ENCODE measurements around the gene TPP1. TPM values are rescaled to one million over a fixed set of nuclear protein-coding genes. Genes with fewer than 3 reads are reported as not detected.

The TPP1 gene
- polyA plus RNA-seq, 1 donor from 2014 or later = 163 TPM

DNA sequence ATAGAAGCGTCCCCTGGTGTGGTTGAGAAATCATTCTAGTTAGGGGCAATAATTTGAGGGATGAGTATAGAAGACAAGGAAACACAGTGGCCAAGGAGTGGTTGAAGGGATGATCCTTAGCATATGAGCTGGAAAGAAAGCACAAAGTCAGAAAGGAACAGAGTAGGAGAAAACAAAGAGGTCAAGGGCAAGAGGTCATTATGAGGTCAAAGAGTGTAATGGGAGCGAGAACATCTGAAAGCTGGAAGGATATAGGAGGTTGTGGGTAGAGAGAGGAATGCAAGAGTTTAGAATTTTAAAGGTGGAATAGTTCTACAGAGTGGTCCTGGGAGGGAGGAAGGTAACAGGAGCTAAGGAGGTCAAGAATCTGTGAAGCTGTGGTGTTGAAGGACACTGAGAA, 34.4 kb upstream of the TPP1 start:
- H3K27ac Mint-ChIP-seq = no peak overlapping the region
- no peaks in the 10 kb centered on the region for H3K36me3 Mint-ChIP-seq
- no peaks in the 10 kb centered on the region for H3K9me3 Mint-ChIP-seq
- no peak overlapping the region for H3K4me3 Mint-ChIP-seq
- no peaks in the 10 kb centered on the region for H3K4me1 Mint-ChIP-seq
- peaks cover 13% of the 10 kb centered on the region for H3K27me3 Mint-ChIP-seq

DNA sequence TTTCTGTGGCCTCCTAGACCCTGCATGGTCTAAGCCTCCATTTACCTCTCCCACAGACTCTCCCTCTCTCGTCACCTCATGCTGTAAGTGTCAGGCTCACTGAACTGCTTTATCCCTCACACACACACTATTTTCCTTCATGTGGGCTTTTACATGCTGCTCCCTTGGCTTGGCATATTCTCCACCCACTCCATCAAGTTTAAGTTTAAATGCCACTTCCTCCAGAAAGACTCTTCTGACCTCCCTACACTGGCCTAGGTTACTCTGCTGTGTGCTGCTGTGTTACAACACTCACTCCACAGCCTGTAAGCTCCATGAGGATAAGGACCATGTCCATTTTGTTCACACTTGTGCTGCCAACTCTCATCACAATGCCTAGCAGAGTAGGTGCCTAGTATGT, 33.9 kb upstream of the TPP1 start:
- no peaks in the 10 kb centered on the region for H3K36me3 Mint-ChIP-seq
- H3K27ac Mint-ChIP-seq = no peak overlapping the region
- no peaks in the 10 kb centered on the region for H3K4me1 Mint-ChIP-seq
- no peaks in the 10 kb centered on the region for H3K9me3 Mint-ChIP-seq
- no peak overlapping the region for H3K4me3 Mint-ChIP-seq
- H3K27me3 Mint-ChIP-seq = peaks cover 13% of the 10 kb centered on the region

DNA sequence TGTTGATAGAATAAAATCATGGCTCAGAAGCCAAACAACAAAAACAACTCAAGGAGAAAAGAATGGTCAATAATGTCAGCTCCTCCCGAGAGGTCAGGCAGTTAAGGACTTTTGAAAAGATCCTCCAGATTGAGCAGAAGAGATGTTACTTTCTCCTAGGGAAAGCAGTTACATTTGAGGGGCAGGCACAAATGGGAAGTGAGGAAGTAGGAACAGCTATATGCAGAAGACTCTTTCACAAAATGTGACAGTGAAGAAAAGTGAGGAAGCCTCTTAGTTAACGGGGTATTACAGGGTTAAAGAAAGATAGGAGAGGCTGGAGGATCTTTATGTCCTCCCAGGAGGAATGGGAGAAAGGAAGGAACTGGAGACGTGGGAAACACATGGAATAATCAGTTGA, 33.0 kb upstream of the TPP1 start:
- Mint-ChIP-seq H3K36me3 (no peaks in the 10 kb centered on the region), H3K9me3 (no peaks in the 10 kb centered on the region), H3K27me3 (peaks cover 13% of the 10 kb centered on the region), H3K4me3 (no peak overlapping the region), H3K27ac (no peak overlapping the region), H3K4me1 (no peaks in the 10 kb centered on the region)

DNA sequence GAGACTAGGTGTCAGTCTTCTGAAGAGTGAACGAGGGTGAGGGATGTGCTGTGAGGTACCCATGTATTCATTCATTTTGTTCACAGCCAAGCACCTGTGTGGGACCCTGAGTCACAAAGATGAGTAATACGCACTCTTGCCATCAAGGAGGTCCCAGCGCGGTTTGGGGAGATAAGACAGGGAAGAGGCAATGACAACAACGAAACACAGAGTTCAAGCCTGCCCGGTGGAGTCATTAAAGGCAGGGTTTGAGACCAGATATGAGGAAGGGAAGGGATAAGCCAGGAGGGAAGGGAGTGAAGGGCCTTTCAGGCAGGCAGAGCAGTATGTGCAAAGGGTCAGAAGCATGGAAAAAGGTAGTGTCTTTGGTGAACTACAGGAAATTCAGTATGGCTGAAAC, 31.8 kb upstream of the TPP1 start:
- Mint-ChIP-seq H3K9me3 (no peaks in the 10 kb centered on the region), H3K4me1 (no peaks in the 10 kb centered on the region), H3K27ac (no peak overlapping the region), H3K27me3 (peaks cover under 1% of the 10 kb centered on the region), H3K36me3 (no peaks in the 10 kb centered on the region), H3K4me3 (no peak overlapping the region)

DNA sequence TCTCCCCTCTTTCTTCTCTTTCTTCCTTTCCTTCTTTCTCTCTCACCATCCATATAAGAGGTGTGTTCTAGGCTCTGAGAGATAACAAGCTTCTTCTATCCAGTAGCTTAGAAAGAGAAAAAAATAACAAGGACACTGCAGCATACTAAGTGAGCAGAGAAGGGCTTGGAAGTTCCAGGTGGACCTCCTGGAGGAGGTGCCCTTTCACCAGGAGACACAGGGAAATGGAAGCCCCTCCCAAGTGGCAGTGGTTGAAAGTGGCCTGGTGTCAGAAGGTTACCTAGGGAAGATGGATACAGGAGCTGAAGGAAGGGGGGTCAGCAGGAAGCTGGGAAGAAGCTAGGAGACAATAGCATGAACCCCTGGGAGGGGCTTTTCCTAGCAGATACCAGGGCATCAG, 30.9 kb upstream of the TPP1 start:
- no peak overlapping the region for H3K4me3 Mint-ChIP-seq
- no peaks in the 10 kb centered on the region for H3K9me3 Mint-ChIP-seq
- peaks cover 0 to 7% (median 3%) of the 10 kb centered on the region in 3 donors for H3K4me1 Mint-ChIP-seq
- H3K27ac Mint-ChIP-seq = no peak overlapping the region
- H3K36me3 Mint-ChIP-seq = no peaks in the 10 kb centered on the region
- H3K27me3 Mint-ChIP-seq = no peaks in the 10 kb centered on the region

DNA sequence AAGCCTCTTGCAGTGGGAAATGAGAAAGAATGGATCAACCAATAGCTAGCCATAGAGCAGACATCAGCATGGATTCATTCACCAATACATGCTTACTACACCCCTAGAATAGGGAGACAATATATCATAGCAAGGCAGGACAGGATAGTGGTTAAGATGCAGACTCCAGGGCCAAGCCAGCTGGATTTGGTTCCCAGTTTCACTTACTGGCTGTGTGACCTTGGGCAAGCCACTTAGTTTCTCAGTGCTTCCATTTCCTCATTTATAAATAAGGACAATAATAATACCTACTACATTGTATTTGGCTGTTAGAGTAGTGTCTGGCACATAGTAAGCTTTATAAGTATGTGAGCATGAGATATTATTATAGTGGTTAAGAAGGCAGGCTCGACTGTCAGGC, 29.3 kb upstream of the TPP1 start:
- Mint-ChIP-seq H3K4me3 (no peak overlapping the region), H3K36me3 (no peaks in the 10 kb centered on the region), H3K9me3 (no peaks in the 10 kb centered on the region), H3K4me1 (peaks cover 1 to 11% (median 8%) of the 10 kb centered on the region in 3 donors), H3K27ac (no peak overlapping the region), H3K27me3 (no peaks in the 10 kb centered on the region)

DNA sequence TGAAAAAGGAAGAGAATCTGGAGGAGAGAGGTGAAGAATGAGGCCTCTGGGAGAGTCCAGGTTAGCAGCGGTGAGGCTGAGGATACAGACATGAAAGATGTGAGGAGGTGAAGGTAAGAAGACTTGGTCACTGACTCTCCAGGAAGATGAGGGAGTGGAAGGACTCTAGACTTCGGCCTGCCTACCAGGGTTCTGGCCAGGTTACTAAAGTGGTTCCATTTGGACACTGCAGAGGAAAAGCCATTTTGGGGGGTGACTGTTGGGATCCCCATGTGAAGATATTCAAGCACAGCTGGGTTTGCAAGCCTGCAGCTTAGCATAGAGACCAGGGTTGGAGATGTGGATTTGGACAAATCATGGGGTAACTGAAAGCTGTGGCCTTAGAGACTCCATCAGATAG, 28.6 kb upstream of the TPP1 start:
- Mint-ChIP-seq H3K27ac (no peak overlapping the region), H3K27me3 (no peaks in the 10 kb centered on the region), H3K4me1 (peaks cover 1 to 11% (median 8%) of the 10 kb centered on the region in 3 donors), H3K36me3 (no peaks in the 10 kb centered on the region), H3K9me3 (no peaks in the 10 kb centered on the region), H3K4me3 (no peak overlapping the region)

DNA sequence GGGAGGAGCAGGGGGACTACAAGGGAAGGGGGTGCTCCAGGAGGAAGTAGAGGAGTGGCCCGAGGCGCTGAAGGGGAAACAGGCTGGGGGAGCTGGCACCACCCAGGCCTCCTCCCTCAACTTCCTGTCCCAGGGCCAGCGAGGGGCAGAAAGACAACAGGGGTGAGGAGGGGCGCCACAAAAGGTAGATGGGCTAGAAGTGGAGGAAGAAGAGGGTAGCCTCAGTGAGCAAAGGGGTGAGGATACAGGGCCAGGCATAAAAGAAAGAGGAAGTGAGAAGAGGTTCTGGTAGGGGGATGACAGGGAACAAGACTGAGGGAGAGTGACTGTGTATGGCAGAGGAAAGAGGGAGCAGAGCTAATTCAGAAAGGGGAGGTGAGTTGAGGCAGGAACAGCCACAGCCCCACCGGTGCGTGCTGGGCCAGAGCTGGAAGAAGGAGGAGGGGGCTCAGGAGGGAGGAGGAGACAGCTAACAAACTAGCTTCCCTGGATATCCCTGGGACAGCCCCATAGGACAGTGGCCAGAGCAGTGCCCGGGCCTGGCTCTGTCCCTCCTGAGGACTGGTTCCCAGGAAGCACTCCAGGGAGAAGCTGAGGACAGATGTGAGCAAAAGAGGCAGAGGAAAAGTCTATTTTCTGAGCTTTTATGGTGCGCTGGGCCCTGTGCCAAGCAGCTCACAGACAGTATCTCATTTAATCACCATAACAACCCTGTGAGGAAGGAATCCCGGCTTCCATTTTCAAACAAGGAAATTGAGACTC, 27.9 kb upstream of the TPP1 start:
- H3K27ac Mint-ChIP-seq = no peak overlapping the region
- no peaks in the 10 kb centered on the region for H3K27me3 Mint-ChIP-seq
- no peaks in the 10 kb centered on the region for H3K36me3 Mint-ChIP-seq
- no peak overlapping the region for H3K4me3 Mint-ChIP-seq
- no peaks in the 10 kb centered on the region for H3K9me3 Mint-ChIP-seq
- H3K4me1 Mint-ChIP-seq = peaks cover 1 to 11% (median 8%) of the 10 kb centered on the region in 3 donors

DNA sequence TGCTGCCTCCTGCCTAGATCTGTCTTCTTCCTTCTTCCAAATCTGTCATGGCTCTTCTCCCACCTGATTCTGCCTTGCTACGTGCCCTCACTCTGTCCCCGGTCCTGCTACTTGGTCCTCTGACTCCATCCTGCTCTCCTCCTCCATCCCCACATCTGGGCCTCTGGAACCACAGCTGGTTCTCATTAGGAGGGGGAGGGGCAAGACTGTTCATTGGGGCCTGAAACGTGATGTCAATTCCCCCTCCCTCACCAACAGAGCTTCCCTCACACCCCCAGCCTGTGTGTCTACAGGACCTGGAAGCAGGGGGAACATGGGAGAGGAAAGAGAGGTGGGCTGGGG, 27.3 kb upstream of the TPP1 start:
- H3K27ac Mint-ChIP-seq = no peak overlapping the region
- H3K36me3 Mint-ChIP-seq = no peaks in the 10 kb centered on the region
- no peaks in the 10 kb centered on the region for H3K9me3 Mint-ChIP-seq
- H3K4me3 Mint-ChIP-seq = no peak overlapping the region
- no peaks in the 10 kb centered on the region for H3K27me3 Mint-ChIP-seq
- peaks cover 1 to 11% (median 8%) of the 10 kb centered on the region in 3 donors for H3K4me1 Mint-ChIP-seq

DNA sequence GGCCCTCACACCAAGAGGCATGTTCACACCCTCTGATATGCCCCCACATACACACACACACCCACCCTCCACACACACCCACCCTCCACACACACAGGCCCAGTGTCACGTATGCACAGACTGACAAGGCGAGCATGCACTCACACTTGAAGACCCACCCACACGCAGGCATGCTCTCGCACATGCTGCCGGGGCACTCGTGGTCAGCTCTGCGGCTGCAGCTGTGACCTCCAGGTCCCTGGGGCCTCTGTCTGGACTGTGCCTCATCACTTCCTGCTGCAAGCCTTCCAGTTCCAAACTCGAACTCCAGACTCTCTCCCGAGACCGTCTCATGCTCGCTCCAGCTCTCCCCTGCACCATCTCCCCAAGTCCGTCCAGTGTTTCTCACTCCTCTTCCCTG, 26.8 kb upstream of the TPP1 start:
- H3K27me3 Mint-ChIP-seq = no peaks in the 10 kb centered on the region
- H3K9me3 Mint-ChIP-seq = no peaks in the 10 kb centered on the region
- no peaks in the 10 kb centered on the region for H3K36me3 Mint-ChIP-seq
- peaks cover 1 to 11% (median 8%) of the 10 kb centered on the region in 3 donors for H3K4me1 Mint-ChIP-seq
- no peak overlapping the region for H3K4me3 Mint-ChIP-seq
- H3K27ac Mint-ChIP-seq = peak overlapping the region in 1 of 3 donors; percentile 85

DNA sequence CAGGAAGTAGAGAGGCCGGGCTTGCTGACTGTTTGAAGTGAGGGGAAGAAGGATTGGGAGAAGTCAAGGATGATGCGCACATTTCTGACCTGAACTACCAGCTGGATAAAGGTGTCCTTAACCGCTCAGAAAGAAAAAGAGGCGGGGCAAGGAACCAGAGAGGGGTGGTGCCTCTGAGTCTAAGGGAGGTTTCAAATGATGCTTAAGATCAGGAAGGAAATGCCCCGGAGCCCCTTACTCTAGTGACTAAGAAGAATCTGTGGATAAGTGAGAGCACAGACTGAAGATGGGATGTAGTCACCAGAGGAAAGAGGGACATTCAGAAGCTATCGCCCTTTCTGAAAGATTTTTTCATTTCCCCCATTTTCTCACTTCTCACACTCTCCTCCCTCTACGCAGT, 23.7 kb upstream of the TPP1 start:
- Mint-ChIP-seq H3K4me3 (no peak overlapping the region), H3K4me1 (peaks cover 1 to 11% (median 8%) of the 10 kb centered on the region in 3 donors), H3K9me3 (no peaks in the 10 kb centered on the region), H3K27ac (no peak overlapping the region), H3K36me3 (peaks cover 2% of the 10 kb centered on the region), H3K27me3 (no peaks in the 10 kb centered on the region)

DNA sequence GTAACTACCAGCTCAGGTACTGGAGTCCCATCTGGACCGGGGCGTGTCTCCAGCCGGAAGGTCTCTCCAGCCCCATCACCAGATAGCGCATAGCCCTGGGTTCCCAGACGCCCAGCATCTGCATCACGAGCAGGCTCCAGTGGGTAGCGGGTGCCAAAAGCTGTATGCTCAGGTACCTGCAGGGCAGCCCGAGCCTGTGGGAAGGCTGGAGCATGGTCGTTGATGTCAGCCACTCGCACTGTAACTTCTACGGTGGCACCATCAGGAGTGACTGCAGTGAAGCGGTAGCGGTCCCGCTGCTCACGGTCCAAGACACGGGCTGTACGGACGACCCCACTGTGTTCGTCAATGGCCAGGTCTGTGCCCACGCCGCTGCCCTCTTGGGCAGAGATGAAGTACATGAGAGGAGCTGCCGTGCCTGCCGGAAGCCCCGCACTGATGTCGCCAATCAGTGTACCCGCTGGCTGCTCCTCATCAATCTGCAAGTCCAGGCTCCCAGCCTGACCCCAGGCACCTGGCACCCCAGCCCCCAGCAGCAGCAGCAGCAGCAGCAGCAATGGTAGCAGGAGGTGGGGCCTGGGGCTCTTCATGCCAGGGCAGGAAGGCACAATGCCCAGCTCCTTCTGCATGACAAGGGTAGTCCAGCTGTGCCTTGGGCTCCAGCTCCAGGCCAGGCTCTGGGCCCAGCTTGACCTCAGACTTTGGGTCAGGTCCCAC, 21.9 kb upstream of the TPP1 start:
- Mint-ChIP-seq H3K4me3 (no peak overlapping the region), H3K27ac (no peak overlapping the region), H3K9me3 (no peaks in the 10 kb centered on the region), H3K27me3 (no peaks in the 10 kb centered on the region), H3K4me1 (peaks cover 1 to 11% (median 8%) of the 10 kb centered on the region in 3 donors), H3K36me3 (peaks cover 2% of the 10 kb centered on the region)

DNA sequence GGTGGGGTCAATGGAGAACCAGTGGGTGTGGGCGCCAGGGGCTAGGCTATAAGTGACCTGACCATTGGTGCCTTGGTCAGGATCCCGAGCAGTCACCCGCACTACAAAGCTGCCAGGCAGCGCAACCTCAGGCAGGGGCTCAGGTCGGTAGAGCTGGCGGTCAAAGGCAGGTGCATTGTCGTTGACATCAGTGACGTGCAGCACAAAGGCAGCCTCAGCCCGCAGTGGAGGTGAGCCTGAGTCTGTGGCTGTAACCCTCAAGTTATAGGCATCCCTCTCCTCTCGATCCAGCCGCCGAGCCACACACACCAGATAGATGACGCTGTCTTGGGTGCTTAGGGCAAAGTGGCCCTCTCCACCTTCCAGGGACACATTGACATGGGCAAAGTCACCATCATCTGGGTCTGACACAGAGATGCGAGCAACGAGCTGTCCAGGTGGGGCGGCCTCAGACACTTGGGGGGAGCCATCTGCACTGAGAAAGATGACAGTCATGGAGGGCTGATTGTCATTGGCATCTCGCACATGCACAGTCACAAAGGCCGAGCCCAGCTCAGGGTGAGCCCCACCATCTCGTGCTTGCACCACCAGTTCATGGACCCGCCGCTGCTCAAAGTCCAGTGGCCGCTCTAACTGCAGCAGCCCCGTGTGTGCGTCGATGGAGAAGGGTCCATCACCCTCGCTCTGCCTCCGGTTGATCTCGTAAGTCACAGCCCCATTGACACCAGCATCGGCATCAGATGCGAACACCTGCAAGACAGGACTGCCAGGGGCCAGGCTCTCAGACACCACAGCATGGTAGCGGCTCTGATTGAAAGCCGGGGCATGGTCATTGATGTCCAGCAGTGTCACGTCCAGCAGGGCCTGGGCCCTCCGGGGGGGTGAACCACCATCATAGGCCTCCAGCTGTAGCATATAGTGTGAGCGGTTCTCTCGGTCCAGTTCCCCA, 21.1 kb upstream of the TPP1 start:
- H3K4me1 Mint-ChIP-seq = peaks cover 1 to 6% (median 6%) of the 10 kb centered on the region in 3 donors
- no peak overlapping the region for H3K4me3 Mint-ChIP-seq
- peaks cover 2% of the 10 kb centered on the region for H3K36me3 Mint-ChIP-seq
- H3K27me3 Mint-ChIP-seq = no peaks in the 10 kb centered on the region
- H3K9me3 Mint-ChIP-seq = no peaks in the 10 kb centered on the region
- H3K27ac Mint-ChIP-seq = no peak overlapping the region

DNA sequence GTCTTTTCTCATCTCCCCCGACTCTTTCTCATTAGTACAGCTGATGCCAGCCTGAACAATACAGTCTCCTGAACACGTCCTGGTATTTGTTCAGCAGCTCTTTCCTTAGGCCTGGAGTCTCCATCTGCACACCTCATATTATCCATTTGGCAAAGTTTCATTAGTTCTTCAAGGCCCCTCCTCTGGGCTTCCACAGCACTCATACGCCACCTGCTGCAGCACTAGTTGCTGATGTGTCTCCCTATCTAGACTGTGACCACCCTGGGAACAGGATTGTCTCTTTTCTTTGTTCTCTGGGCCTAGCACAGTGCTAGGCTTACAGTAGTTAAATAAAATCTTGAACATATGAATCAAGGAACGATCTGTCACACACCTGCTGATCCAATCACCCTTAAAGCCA, 19.2 kb upstream of the TPP1 start:
- H3K4me3 Mint-ChIP-seq = no peak overlapping the region
- no peaks in the 10 kb centered on the region for H3K27me3 Mint-ChIP-seq
- H3K27ac Mint-ChIP-seq = no peak overlapping the region
- peaks cover 2% of the 10 kb centered on the region for H3K36me3 Mint-ChIP-seq
- H3K4me1 Mint-ChIP-seq = no peaks in the 10 kb centered on the region
- no peaks in the 10 kb centered on the region for H3K9me3 Mint-ChIP-seq

DNA sequence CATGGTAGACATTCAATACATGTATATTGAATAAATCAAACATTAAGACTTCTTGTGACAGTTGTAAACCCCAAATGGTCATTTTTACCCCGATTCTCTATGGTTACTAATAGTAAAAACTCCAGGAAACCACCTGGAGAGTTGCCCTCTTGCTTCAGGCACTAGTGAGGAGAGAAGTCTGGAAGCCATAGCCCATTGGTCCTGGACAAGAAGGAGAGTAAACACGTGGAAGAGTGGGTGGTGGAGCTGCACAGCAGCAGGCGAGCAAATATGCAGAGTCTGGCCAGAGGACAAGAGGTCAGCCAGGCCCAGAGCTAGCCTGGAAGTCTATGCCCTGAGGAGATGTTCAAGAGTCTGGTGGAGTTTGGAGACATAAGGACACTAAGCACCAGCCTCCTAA, 18.6 kb upstream of the TPP1 start:
- no peaks in the 10 kb centered on the region for H3K27me3 Mint-ChIP-seq
- peaks cover 2% of the 10 kb centered on the region for H3K36me3 Mint-ChIP-seq
- H3K4me3 Mint-ChIP-seq = no peak overlapping the region
- no peaks in the 10 kb centered on the region for H3K9me3 Mint-ChIP-seq
- no peaks in the 10 kb centered on the region for H3K4me1 Mint-ChIP-seq
- H3K27ac Mint-ChIP-seq = no peak overlapping the region

Data from IgD-negative memory B cell (primary cell).